Endothelial cell (in vitro differentiated cells): Measurements from ENCODE around the gene CMTR1. TPM values are rescaled to one million over a fixed set of nuclear protein-coding genes. Genes with fewer than 3 reads are reported as not detected.
A peak's percentile ranks its signal among the peaks of the same experiment; 100 is the strongest.

Experiments used
- DNase-seq: peaks from one replicate; pipeline ENCODE4 v3.0.0; 2021; ENCODE audit warnings: low spot score
- H3K27ac Mint-ChIP-seq: one replicate; pipeline ENCODE4 v1.8.0; 2021; ENCODE audit warnings: mixed read lengths, inconsistent platforms; ENCODE audit not compliant: unreplicated experiment
- H3K27me3 Mint-ChIP-seq: one replicate; pipeline ENCODE4 v1.8.0; 2021; ENCODE audit warnings: mild to moderate bottlenecking, moderate library complexity, mixed read lengths, inconsistent platforms; ENCODE audit not compliant: unreplicated experiment
- H3K36me3 Mint-ChIP-seq: one replicate; pipeline ENCODE4 v1.8.0; 2021; ENCODE audit warnings: mild to moderate bottlenecking, low read depth, mixed read lengths, inconsistent platforms; ENCODE audit not compliant: unreplicated experiment
- H3K4me1 Mint-ChIP-seq: one replicate; pipeline ENCODE4 v1.8.0; 2021; ENCODE audit warnings: mild to moderate bottlenecking, mixed read lengths, inconsistent platforms; ENCODE audit not compliant: unreplicated experiment
- H3K4me3 Mint-ChIP-seq: one replicate; pipeline ENCODE4 v1.8.0; 2021; ENCODE audit warnings: mild to moderate bottlenecking, mixed read lengths, inconsistent platforms; ENCODE audit not compliant: unreplicated experiment
- H3K9me3 Mint-ChIP-seq: one replicate; pipeline ENCODE4 v1.8.0; 2021; ENCODE audit warnings: mixed read lengths, inconsistent platforms; ENCODE audit not compliant: unreplicated experiment
- total RNA-seq: library from RNA; stranded (reverse); fragmentation: NEBNext Ultra II Directional; extraction: Animal tissue kit (Norgen Biotek cat#: 25700); gene quantifications from one replicate; pipeline ENCODE4 v1.2.1, GENCODE V29; 2021; ENCODE audit not compliant: unreplicated experiment
- TF ChIP-seq, protein P1 (sequence below): fragments of 200-600 bp; sonication (generic); IDR thresholded peaks from one replicate; pipeline ENCODE4 v1.5.0; 2021; ENCODE audit warnings: antibody characterized with exemption; ENCODE audit not compliant: unreplicated experiment

Gene CMTR1
- total RNA-seq, 1 donor from 2014 or later, result 50.0 TPM

DNA sequence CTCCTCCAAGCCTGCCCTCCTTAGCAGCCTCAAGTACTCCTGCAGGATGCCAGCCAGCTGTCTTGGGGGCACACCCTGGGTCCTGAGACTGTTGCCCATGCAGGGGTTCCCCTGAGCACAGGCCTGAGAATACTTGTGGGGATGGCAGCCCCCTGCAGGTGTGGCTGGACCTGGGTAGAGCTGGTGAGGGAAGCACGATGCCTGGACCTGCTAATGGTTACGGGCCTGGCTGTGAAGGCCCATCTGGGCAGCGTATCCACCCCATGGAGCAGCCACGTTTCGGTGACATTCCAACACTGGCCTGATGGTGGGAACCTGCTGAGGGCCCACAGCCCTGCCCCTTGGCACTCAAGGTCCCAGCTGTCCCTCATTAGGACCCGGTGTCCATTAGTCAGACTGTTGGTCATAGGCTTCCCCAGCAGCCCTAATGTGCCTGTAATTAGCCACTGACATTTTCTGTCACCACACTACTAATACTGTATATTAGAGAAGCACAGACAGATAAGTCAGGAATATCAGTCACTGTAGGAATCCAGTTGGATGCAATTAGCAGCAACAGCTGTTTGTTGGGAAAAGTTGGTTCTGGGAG lies 46.3 kb downstream of the CMTR1 start:
- Mint-ChIP-seq H3K4me3 (no peak overlapping the region), H3K27me3 (peaks cover 1% of the 10 kb centered on the region), H3K4me1 (peaks cover 16% of the 10 kb centered on the region), H3K9me3 (no peaks in the 10 kb centered on the region), H3K36me3 (peaks cover 36% of the 10 kb centered on the region), H3K27ac (no peak overlapping the region)
- DNase-seq, result no peak
- TF ChIP-seq, protein P1, sequence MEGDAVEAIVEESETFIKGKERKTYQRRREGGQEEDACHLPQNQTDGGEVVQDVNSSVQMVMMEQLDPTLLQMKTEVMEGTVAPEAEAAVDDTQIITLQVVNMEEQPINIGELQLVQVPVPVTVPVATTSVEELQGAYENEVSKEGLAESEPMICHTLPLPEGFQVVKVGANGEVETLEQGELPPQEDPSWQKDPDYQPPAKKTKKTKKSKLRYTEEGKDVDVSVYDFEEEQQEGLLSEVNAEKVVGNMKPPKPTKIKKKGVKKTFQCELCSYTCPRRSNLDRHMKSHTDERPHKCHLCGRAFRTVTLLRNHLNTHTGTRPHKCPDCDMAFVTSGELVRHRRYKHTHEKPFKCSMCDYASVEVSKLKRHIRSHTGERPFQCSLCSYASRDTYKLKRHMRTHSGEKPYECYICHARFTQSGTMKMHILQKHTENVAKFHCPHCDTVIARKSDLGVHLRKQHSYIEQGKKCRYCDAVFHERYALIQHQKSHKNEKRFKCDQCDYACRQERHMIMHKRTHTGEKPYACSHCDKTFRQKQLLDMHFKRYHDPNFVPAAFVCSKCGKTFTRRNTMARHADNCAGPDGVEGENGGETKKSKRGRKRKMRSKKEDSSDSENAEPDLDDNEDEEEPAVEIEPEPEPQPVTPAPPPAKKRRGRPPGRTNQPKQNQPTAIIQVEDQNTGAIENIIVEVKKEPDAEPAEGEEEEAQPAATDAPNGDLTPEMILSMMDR, result no peak

GRCh38 chr6:37480118-37480736 lies 47.2 kb downstream of the CMTR1 start:
- DNase-seq, result no peak
- no peak overlapping the region for H3K4me3 Mint-ChIP-seq
- H3K4me1 Mint-ChIP-seq, result peaks cover 16% of the 10 kb centered on the region
- peaks cover 32% of the 10 kb centered on the region for H3K36me3 Mint-ChIP-seq
- no peaks in the 10 kb centered on the region for H3K9me3 Mint-ChIP-seq
- TF ChIP-seq, protein P1, result no peak
- peaks cover 1% of the 10 kb centered on the region for H3K27me3 Mint-ChIP-seq
- no peak overlapping the region for H3K27ac Mint-ChIP-seq

DNA sequence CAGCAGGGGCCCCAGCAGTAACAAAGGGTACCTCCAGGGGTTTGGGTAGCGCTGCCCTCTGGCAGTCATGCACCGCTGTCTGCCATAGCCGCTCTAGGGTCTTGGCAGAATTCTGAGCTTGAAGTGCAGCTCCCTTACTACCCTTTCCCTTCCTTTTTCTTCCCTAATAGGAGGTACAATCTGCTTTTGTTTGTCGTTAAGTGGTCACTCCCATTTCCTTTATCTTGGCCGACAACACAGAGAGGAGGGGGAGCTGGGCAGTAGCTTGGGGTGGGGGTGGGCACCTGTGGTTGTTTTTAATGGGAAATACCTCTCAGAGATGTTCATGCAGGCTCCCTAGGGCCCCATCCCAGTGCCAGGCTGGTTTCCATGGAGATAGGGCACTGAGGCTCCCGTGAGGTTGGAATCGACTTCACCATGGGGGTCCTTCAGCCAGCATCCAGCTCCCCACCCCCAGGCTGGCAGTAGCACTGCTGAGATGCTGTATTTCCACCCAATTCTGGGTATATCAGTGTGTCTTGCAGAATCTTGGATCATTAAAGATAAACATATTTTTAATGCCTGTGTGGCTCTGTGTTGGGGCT lies 48.0 kb downstream of the CMTR1 start:
- Mint-ChIP-seq H3K27me3 (peaks cover 1% of the 10 kb centered on the region), H3K27ac (peak overlapping the region; percentile 45), H3K4me1 (peaks cover 16% of the 10 kb centered on the region), H3K36me3 (peaks cover 29% of the 10 kb centered on the region), H3K9me3 (no peaks in the 10 kb centered on the region), H3K4me3 (peak overlapping the region; percentile 31)
- DNase-seq, result no peak
- TF ChIP-seq, protein P1, result no peak

- Mint-ChIP-seq H3K9me3 (no peaks in the 10 kb centered on the region), H3K4me3 (peak overlapping the region; percentile 31), H3K27ac (peak overlapping the region; percentile 45), H3K36me3 (peaks cover 24% of the 10 kb centered on the region), H3K4me1 (peaks cover 16% of the 10 kb centered on the region), H3K27me3 (no peaks in the 10 kb centered on the region)
- TF ChIP-seq, protein P1, result no peak
- DNase-seq, result no peak
Measured at GRCh38 chr6:37481711-37482605, 48.9 kb downstream of the CMTR1 start.
